ENCODE results near the gene BBS7. TPM values are rescaled to one million over a fixed set of nuclear protein-coding genes. Genes with fewer than 3 reads are reported as not detected.

Gene BBS7
- total and polyA plus RNA-seq, 4 donors, result 8.6 to 22.1 (median 10.8) TPM

DNA sequence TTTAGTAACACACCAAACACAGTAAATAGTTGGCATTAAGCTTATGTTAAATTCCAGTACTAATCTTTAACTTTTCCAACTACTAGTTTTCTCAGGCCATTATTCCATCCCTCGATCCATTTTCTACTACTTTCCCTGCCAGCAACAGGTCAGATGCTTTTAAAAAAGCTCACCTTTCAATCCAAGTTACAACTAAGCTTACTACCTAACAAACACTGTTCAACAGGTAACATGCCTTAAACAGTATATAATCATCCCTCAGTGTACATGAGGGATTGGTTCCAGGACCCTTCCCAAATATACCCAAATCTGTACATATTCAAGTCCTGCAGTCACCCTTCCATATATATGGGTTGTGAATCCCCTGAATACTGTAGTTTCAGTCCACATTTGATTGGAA lies 52.1 kb downstream of the BBS7 start:
- no peaks in the 10 kb centered on the region for H3K27me3 ChIP-seq (ENCODE audit: control insufficient read depth in 3 of 3, insufficient read depth in 3 of 3, low read length in 2 of 3)
- H3K36me3 ChIP-seq (ENCODE audit: control insufficient read depth in 4 of 4, insufficient read depth in 4 of 4, low read length in 4 of 4), result peaks cover 2 to 30% (median 20%) of the 10 kb centered on the region in 4 donors
- no peaks in the 10 kb centered on the region for H3K9me3 ChIP-seq (ENCODE audit: control insufficient read depth in 4 of 4, insufficient read depth in 3 of 4, low read length in 3 of 4)
- no peak for DNase-seq
- TF ChIP-seq CTCF (IDR thresholded peaks at IDR 0.05; ENCODE audit: control extremely low read depth, extremely low read depth), result no peak
- ATAC-seq (ENCODE audit: insufficient read depth, low FRiP score), result no peak
- H3K9ac ChIP-seq (ENCODE audit: insufficient read depth in 1 of 2, low read length in 2 of 2), result no peak overlapping the region
- peaks cover 0 to 22% (median 0%) of the 10 kb centered on the region in 5 donors for H3K4me1 ChIP-seq (ENCODE audit: control insufficient read depth in 5 of 5, insufficient read depth in 5 of 5, low read length in 5 of 5)
- no peak overlapping the region for H3K27ac ChIP-seq (ENCODE audit: low read depth in 1 of 2, low read length in 1 of 2)
- H3K4me3 ChIP-seq, result no peak overlapping the region
- 47 to 48% methylated on average over 1 of the region's 1 CpG for WGBS, 2 donors

- Histone ChIP-seq H3K9ac (ENCODE audit: insufficient read depth in 1 of 2, low read length in 2 of 2) (no peak overlapping the region), H3K27ac (ENCODE audit: low read depth in 1 of 2, low read length in 1 of 2) (no peak overlapping the region), H3K27me3 (ENCODE audit: control insufficient read depth in 3 of 3, insufficient read depth in 3 of 3, low read length in 2 of 3) (no peaks in the 10 kb centered on the region), H3K36me3 (ENCODE audit: control insufficient read depth in 4 of 4, insufficient read depth in 4 of 4, low read length in 4 of 4) (peaks cover 2 to 30% (median 24%) of the 10 kb centered on the region in 4 donors), H3K9me3 (ENCODE audit: control insufficient read depth in 4 of 4, insufficient read depth in 3 of 4, low read length in 3 of 4) (no peaks in the 10 kb centered on the region), H3K4me3 (no peak overlapping the region), H3K4me1 (ENCODE audit: control insufficient read depth in 5 of 5, insufficient read depth in 5 of 5, low read length in 5 of 5) (peaks cover 0 to 17% (median 0%) of the 10 kb centered on the region in 5 donors)
- ATAC-seq (ENCODE audit: insufficient read depth, low FRiP score) (no peak), DNase-seq (no peak)
- no peak for TF ChIP-seq CTCF (IDR thresholded peaks at IDR 0.05; ENCODE audit: control extremely low read depth, extremely low read depth)
- 79 to 87% methylated on average over 1 of the region's 1 CpG for WGBS, 2 donors
Measured at GRCh38 chr4:121817701-121818100, 52.6 kb downstream of the BBS7 start.

GRCh38 chr4:121817006-121817405 lies 53.3 kb downstream of the BBS7 start:
- TF ChIP-seq CTCF (IDR thresholded peaks at IDR 0.05; ENCODE audit: control extremely low read depth, extremely low read depth), result no peak
- Histone ChIP-seq H3K9ac (ENCODE audit: insufficient read depth in 1 of 2, low read length in 2 of 2) (no peak overlapping the region), H3K4me1 (ENCODE audit: control insufficient read depth in 5 of 5, insufficient read depth in 5 of 5, low read length in 5 of 5) (peaks cover 0 to 10% (median 0%) of the 10 kb centered on the region in 5 donors), H3K36me3 (ENCODE audit: control insufficient read depth in 4 of 4, insufficient read depth in 4 of 4, low read length in 4 of 4) (peaks cover 3 to 32% (median 27%) of the 10 kb centered on the region in 4 donors), H3K27ac (ENCODE audit: low read depth in 1 of 2, low read length in 1 of 2) (no peak overlapping the region), H3K9me3 (ENCODE audit: control insufficient read depth in 4 of 4, insufficient read depth in 3 of 4, low read length in 3 of 4) (no peaks in the 10 kb centered on the region), H3K4me3 (no peak overlapping the region), H3K27me3 (ENCODE audit: control insufficient read depth in 3 of 3, insufficient read depth in 3 of 3, low read length in 2 of 3) (no peaks in the 10 kb centered on the region)
- ATAC-seq (ENCODE audit: insufficient read depth, low FRiP score) (no peak), DNase-seq (no peak)
- 92 to 95% methylated on average over 3 of the region's 3 CpGs for WGBS, 2 donors

DNA sequence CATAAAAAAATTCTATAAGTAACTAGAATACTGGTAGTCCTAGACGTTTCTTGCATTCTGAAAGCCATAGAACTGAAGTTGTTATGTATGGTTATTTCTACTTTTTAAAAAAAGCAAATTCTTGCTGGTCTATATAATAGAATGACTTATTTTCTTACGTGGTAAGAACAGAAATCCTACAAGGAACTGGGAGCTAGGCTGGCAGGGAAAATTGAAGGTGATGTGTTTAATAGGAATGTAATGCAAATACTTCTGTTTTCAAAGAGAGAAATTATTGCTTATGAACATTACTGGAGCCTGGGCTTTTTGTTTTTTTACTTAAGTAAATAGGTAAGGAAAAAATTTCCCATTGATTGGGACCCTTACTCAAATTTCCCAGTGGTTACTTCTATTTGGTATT lies 55.5 kb downstream of the BBS7 start:
- Histone ChIP-seq H3K4me3 (no peak overlapping the region), H3K9me3 (ENCODE audit: control insufficient read depth in 4 of 4, insufficient read depth in 3 of 4, low read length in 3 of 4) (no peaks in the 10 kb centered on the region), H3K9ac (ENCODE audit: insufficient read depth in 1 of 2, low read length in 2 of 2) (no peak overlapping the region), H3K4me1 (ENCODE audit: control insufficient read depth in 5 of 5, insufficient read depth in 5 of 5, low read length in 5 of 5) (no peaks in the 10 kb centered on the region), H3K27me3 (ENCODE audit: control insufficient read depth in 3 of 3, insufficient read depth in 3 of 3, low read length in 2 of 3) (no peaks in the 10 kb centered on the region), H3K27ac (ENCODE audit: low read depth in 1 of 2, low read length in 1 of 2) (no peak overlapping the region), H3K36me3 (ENCODE audit: control insufficient read depth in 4 of 4, insufficient read depth in 4 of 4, low read length in 4 of 4) (peaks cover 4 to 39% (median 25%) of the 10 kb centered on the region in 4 donors)
- ATAC-seq (ENCODE audit: insufficient read depth, low FRiP score) (no peak), DNase-seq (no peak)
- TF ChIP-seq CTCF (IDR thresholded peaks at IDR 0.05; ENCODE audit: control extremely low read depth, extremely low read depth), result no peak
- WGBS, 2 donors, result 94 to 96% methylated on average over 2 of the region's 2 CpGs
